MCF 10A (cell line): Measurements from ENCODE around the gene LSM10. TPM values are rescaled to one million over a fixed set of nuclear protein-coding genes. Genes with fewer than 3 reads are reported as not detected.
A peak's percentile ranks its signal among the peaks of the same experiment; 100 is the strongest.

Source experiments
- BruUV-seq: library from RNA; stranded (reverse); fragments of 400-500 nt; replicated peaks from 2 replicates; lab custom pipeline; 2021; lab: Mats Ljungman, UMichigan
- CTCF ChIA-PET: fragments of 300-600 bp; sonication (Branson Sonifier 250); formaldehyde crosslinking; extraction: SDS; loops from one replicate; lab custom pipeline; 2021; ENCODE audit warnings: antibody characterized with exemption, inconsistent platforms; lab: Yijun Ruan, JAX
- POLR2A ChIA-PET: fragments of 300-600, 350-650 bp; sonication (Branson Sonifier 250); formaldehyde crosslinking; extraction: SDS; loops from one replicate; lab custom pipeline; 2020; ENCODE audit warnings: antibody characterized with exemption, inconsistent platforms; lab: Yijun Ruan, JAX
- DNase-seq: peaks from one replicate; pipeline ENCODE4 v3.0.0-alpha.2; 2018; ENCODE audit not compliant: unreplicated experiment
- H3K27ac Mint-ChIP-seq: one replicate; pipeline ENCODE4 v1.8.0; 2022; ENCODE audit warnings: mild to moderate bottlenecking, low read depth, mixed read lengths; ENCODE audit not compliant: unreplicated experiment
- H3K27me3 Mint-ChIP-seq: one replicate; pipeline ENCODE4 v1.8.0; 2022; ENCODE audit warnings: mixed read lengths; ENCODE audit not compliant: insufficient read depth, unreplicated experiment
- H3K36me3 Mint-ChIP-seq: one replicate; pipeline ENCODE4 v1.8.0; 2022; ENCODE audit warnings: mild to moderate bottlenecking, moderate library complexity, mixed read lengths; ENCODE audit not compliant: insufficient read depth, unreplicated experiment
- H3K4me1 Mint-ChIP-seq: one replicate; pipeline ENCODE4 v1.8.0; 2022; ENCODE audit warnings: mixed read lengths; ENCODE audit not compliant: insufficient read depth, unreplicated experiment
- H3K4me3 Mint-ChIP-seq: one replicate; pipeline ENCODE4 v1.8.0; 2022; ENCODE audit warnings: mild to moderate bottlenecking, moderate library complexity, mixed read lengths; ENCODE audit not compliant: unreplicated experiment
- H3K9me3 Mint-ChIP-seq: one replicate; pipeline ENCODE4 v1.8.0; 2022; ENCODE audit warnings: mixed read lengths; ENCODE audit not compliant: unreplicated experiment
- CTCF ChIP-seq: fragments of 200-600 bp; IDR thresholded peaks from one replicate; pipeline ENCODE4 v1.8.0; 2022; ENCODE audit warnings: antibody characterized with exemption, mild to moderate bottlenecking; ENCODE audit not compliant: unreplicated experiment
- intact Hi-C: fragments of 100-400 bp; cut with micrococcal nuclease; formaldehyde crosslinking; loops from 2 replicates; pipeline ENCODE4 v1.14.1; 2022
- total RNA-seq: library from RNA; stranded (reverse); gene quantifications from 2 replicates; pipeline ENCODE4 v1.2.3, GENCODE V29; 2022

The LSM10 gene
- total RNA-seq, 1 experiment from 2014 or later: 42.3 TPM

- no peaks in the 10 kb centered on the region for H3K9me3 Mint-ChIP-seq
- no peak overlapping the region for H3K4me3 Mint-ChIP-seq
- BruUV-seq: no TSS peak
- TF ChIP-seq CTCF: no peak
- CTCF ChIA-PET: interaction anchor here (1.3 kb wide), 1 partner anchor 25 kb away, joined by 4 read pairs; no protein-coding TSS in a partner anchor
- no peak overlapping the region for H3K27ac Mint-ChIP-seq
- peaks cover 3% of the 10 kb centered on the region for H3K4me1 Mint-ChIP-seq
- DNase-seq: no peak
- POLR2A ChIA-PET: no interaction called here
- H3K27me3 Mint-ChIP-seq: no peaks in the 10 kb centered on the region
- intact Hi-C loops: no loop called here
- H3K36me3 Mint-ChIP-seq: peaks cover 42% of the 10 kb centered on the region
These were observed 4.9 kb downstream of the LSM10 start for GRCh38 chr1:36392836-36393235.

GRCh38 chr1:36391271-36391670, 6.4 kb downstream of the LSM10 start:
- BruUV-seq: no TSS peak
- no peak for TF ChIP-seq CTCF
- no peak overlapping the region for H3K4me3 Mint-ChIP-seq
- H3K36me3 Mint-ChIP-seq: peaks cover 42% of the 10 kb centered on the region
- DNase-seq: no peak
- H3K9me3 Mint-ChIP-seq: no peaks in the 10 kb centered on the region
- ChIA-PET CTCF (interaction anchor here (0.6 kb wide), 1 partner anchor 240 kb away, joined by 4 read pairs; no protein-coding TSS in a partner anchor), POLR2A (no interaction called here)
- H3K27me3 Mint-ChIP-seq: no peaks in the 10 kb centered on the region
- intact Hi-C loops: no loop called here
- H3K27ac Mint-ChIP-seq: no peak overlapping the region
- H3K4me1 Mint-ChIP-seq: peaks cover 16% of the 10 kb centered on the region

GRCh38 chr1:36390411-36390810, 7.3 kb downstream of the LSM10 start:
- no peak for TF ChIP-seq CTCF
- Mint-ChIP-seq H3K9me3 (no peaks in the 10 kb centered on the region), H3K4me1 (peaks cover 16% of the 10 kb centered on the region), H3K4me3 (no peak overlapping the region), H3K27me3 (no peaks in the 10 kb centered on the region), H3K27ac (peak overlapping the region; percentile 63), H3K36me3 (peaks cover 42% of the 10 kb centered on the region)
- ChIA-PET POLR2A (no interaction called here), CTCF (interaction anchor here (0.6 kb wide), 2 partner anchors 64 to 239 kb away, joined by 4 read pairs; no protein-coding TSS in a partner anchor)
- intact Hi-C loops: no loop called here
- BruUV-seq: no TSS peak
- DNase-seq: no peak

- CTCF ChIA-PET: no interaction called here
- no TSS peak for BruUV-seq
- intact Hi-C loops: no loop called here
- no peak for DNase-seq
- H3K9me3 Mint-ChIP-seq: no peaks in the 10 kb centered on the region
- no peak for TF ChIP-seq CTCF
- no peak overlapping the region for H3K4me3 Mint-ChIP-seq
- H3K27me3 Mint-ChIP-seq: no peaks in the 10 kb centered on the region
- H3K36me3 Mint-ChIP-seq: peaks cover 42% of the 10 kb centered on the region
- POLR2A ChIA-PET: interaction anchor here (1.7 kb wide), 1 partner anchor 39 kb away, joined by 5 read pairs; no protein-coding TSS in a partner anchor
- H3K4me1 Mint-ChIP-seq: peaks cover 16% of the 10 kb centered on the region
- peak overlapping the region; percentile 63 for H3K27ac Mint-ChIP-seq
These were observed 7.7 kb downstream of the LSM10 start for GRCh38 chr1:36389999-36390398.
